ENCODE results near the gene RNGTT.

RNGTT gene

GRCh38 chr6:88825856-88826255, 137.6 kb downstream of the RNGTT start:
- no peak overlapping the region for H3K9ac ChIP-seq
- no peaks in the 10 kb centered on the region for H3K9me3 ChIP-seq (ENCODE audit: control insufficient read depth, low read length)
- no peak overlapping the region for H3K4me2 ChIP-seq (ENCODE audit: low read length)
- no peak overlapping the region for H2AFZ ChIP-seq
- no peak for TF ChIP-seq CTCF (IDR thresholded peaks at IDR 0.05)
- no peak overlapping the region for H3K4me3 ChIP-seq (ENCODE audit: low read depth, low read length)
- H3K27me3 ChIP-seq (ENCODE audit: control insufficient read depth, insufficient read depth, low read length) = no peaks in the 10 kb centered on the region
- H3K79me2 ChIP-seq = peaks cover 5% of the 10 kb centered on the region
- H3K27ac ChIP-seq = no peak overlapping the region
- no peaks in the 10 kb centered on the region for H3K36me3 ChIP-seq (ENCODE audit: control insufficient read depth, insufficient read depth, low read length)
- no peaks in the 10 kb centered on the region for H3K4me1 ChIP-seq

- Histone ChIP-seq H3K27ac (no peak overlapping the region), H3K4me2 (ENCODE audit: low read length) (no peak overlapping the region), H3K9ac (no peak overlapping the region), H3K36me3 (ENCODE audit: control insufficient read depth, insufficient read depth, low read length) (no peaks in the 10 kb centered on the region), H3K4me1 (no peaks in the 10 kb centered on the region), H3K79me2 (no peaks in the 10 kb centered on the region), H3K4me3 (ENCODE audit: low read depth, low read length) (no peak overlapping the region), H3K27me3 (ENCODE audit: control insufficient read depth, insufficient read depth, low read length) (no peaks in the 10 kb centered on the region), H3K9me3 (ENCODE audit: control insufficient read depth, low read length) (no peaks in the 10 kb centered on the region), H2AFZ (no peak overlapping the region)
- TF ChIP-seq CTCF (IDR thresholded peaks at IDR 0.05) = no peak
Observed at GRCh38 chr6:88823998-88824397, 139.4 kb downstream of the RNGTT start.

GRCh38 chr6:88815491-88815890, 147.9 kb downstream of the RNGTT start:
- Histone ChIP-seq H3K27ac (peak overlapping the region; percentile 17), H3K9me3 (ENCODE audit: control insufficient read depth, low read length) (no peaks in the 10 kb centered on the region), H3K4me1 (peaks cover 33% of the 10 kb centered on the region), H3K36me3 (ENCODE audit: control insufficient read depth, insufficient read depth, low read length) (no peaks in the 10 kb centered on the region), H3K4me2 (ENCODE audit: low read length) (no peak overlapping the region), H3K27me3 (ENCODE audit: control insufficient read depth, insufficient read depth, low read length) (no peaks in the 10 kb centered on the region), H3K9ac (no peak overlapping the region), H3K79me2 (no peaks in the 10 kb centered on the region), H3K4me3 (ENCODE audit: low read depth, low read length) (no peak overlapping the region), H2AFZ (no peak overlapping the region)
- TF ChIP-seq CTCF (IDR thresholded peaks at IDR 0.05) = no peak

- peak overlapping the region; percentile 17 for H3K27ac ChIP-seq
- H3K36me3 ChIP-seq (ENCODE audit: control insufficient read depth, insufficient read depth, low read length) = no peaks in the 10 kb centered on the region
- H3K4me3 ChIP-seq (ENCODE audit: low read depth, low read length) = no peak overlapping the region
- H3K9me3 ChIP-seq (ENCODE audit: control insufficient read depth, low read length) = no peaks in the 10 kb centered on the region
- no peak overlapping the region for H2AFZ ChIP-seq
- no peaks in the 10 kb centered on the region for H3K27me3 ChIP-seq (ENCODE audit: control insufficient read depth, insufficient read depth, low read length)
- no peak overlapping the region for H3K9ac ChIP-seq
- no peak overlapping the region for H3K4me2 ChIP-seq (ENCODE audit: low read length)
- H3K79me2 ChIP-seq = no peaks in the 10 kb centered on the region
- peaks cover 33% of the 10 kb centered on the region for H3K4me1 ChIP-seq
- TF ChIP-seq CTCF (IDR thresholded peaks at IDR 0.05) = no peak
Observed at GRCh38 chr6:88814909-88815308, 148.5 kb downstream of the RNGTT start.

- no peak overlapping the region for H3K4me3 ChIP-seq (ENCODE audit: low read depth, low read length)
- peak overlapping the region; percentile 21 for H3K4me2 ChIP-seq (ENCODE audit: low read length)
Observed at GRCh38 chr6:88813045-88813444, 150.4 kb downstream of the RNGTT start.

More at GRCh38 chr6:88813045-88813444, 150.4 kb downstream of the RNGTT start:
- peak overlapping the region; percentile 40 for H2AFZ ChIP-seq
- H3K79me2 ChIP-seq = no peaks in the 10 kb centered on the region
- no peaks in the 10 kb centered on the region for H3K36me3 ChIP-seq (ENCODE audit: control insufficient read depth, insufficient read depth, low read length)
- no peaks in the 10 kb centered on the region for H3K9me3 ChIP-seq (ENCODE audit: control insufficient read depth, low read length)
- peak overlapping the region; percentile 67 for H3K27ac ChIP-seq
- no peak overlapping the region for H3K9ac ChIP-seq
- no peaks in the 10 kb centered on the region for H3K27me3 ChIP-seq (ENCODE audit: control insufficient read depth, insufficient read depth, low read length)
- H3K4me1 ChIP-seq = peaks cover 33% of the 10 kb centered on the region
- TF ChIP-seq CTCF (IDR thresholded peaks at IDR 0.05) = no peak

Measured in parathyroid adenoma (tissue), 2 donors.